ENCODE measurements around the gene SRBD1.

SRBD1 gene

DNA sequence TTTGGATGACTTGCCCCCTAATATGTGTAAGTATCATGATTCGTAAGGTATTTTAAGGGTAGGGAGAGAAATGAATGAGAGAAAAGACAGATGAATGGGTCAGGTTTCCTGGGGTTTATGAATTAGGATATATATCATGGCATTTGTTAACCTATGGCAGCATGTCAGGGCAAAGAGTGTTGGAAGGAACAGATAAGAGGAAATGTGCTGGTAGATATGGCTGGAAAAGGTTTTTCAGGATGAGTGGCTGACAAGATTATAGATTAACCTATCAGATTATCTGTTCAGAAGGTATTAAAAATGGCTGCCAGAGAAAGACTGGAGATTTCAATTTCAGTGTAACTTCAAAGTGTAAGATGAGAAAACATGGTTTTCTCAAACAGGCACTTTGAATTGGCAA, 67.8 kb downstream of the SRBD1 start:
- no peak for DNase-seq

DNA sequence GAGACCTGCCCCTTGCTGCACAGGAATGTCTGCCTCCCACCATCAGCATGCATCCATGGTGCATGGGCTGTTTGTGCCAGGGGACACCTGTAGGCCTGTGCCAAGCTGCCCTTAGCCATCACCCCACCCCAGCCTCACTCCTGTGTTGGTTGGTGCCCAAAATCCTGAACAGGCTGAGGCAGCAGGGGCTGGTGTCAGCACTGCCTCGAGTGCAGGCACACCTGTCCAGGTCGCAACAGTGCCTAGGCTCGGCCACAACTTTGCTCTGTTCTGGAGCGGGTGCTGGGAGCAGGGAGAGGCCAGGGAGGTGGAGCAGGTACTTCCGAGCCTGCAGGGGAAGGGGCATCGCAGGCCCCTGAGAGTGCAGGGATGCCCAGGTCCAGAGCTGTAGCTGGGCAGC, 69.1 kb downstream of the SRBD1 start:
- DNase-seq, result no peak

DNA sequence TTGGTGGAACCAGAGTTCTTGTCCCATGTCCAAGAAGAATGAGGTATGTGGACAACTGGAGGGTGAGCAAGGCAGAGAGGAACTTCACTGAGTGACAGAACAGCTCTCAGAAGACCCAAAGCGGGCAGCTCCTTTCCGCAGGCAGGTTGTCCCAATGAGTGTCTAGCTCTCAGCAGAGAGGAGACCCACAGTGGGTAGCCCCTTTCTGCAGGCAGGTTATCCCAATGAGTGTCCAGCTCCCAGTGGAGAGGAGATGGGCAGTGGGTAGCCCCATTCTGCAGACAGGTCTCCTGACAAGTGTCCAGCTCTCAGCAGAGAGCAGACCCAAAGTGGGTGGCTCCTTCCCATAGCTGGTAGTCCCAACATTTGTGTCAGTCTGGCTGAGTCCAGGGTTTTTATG, 69.6 kb downstream of the SRBD1 start:
- DNase-seq, result no peak

DNA sequence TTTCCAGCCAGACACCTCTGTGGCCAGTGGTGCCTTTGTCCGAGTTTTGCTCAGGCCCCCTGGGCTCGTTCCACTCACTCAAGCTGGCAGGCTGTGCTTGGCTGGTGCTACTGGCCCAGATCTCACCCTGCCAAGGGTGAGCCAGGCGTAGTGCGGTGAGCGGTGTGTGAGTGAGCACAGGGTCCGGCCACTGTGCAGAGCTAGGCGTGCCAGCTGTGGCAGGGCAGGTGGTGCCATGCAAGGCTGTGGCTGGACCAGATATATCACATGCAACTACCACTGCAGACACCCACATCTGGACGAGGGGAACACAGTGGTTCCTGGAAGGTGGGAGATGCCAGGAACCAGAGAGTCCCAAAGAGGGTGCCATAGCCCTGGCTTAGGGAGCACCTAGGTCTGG, 70.1 kb downstream of the SRBD1 start:
- no peak for DNase-seq

DNA sequence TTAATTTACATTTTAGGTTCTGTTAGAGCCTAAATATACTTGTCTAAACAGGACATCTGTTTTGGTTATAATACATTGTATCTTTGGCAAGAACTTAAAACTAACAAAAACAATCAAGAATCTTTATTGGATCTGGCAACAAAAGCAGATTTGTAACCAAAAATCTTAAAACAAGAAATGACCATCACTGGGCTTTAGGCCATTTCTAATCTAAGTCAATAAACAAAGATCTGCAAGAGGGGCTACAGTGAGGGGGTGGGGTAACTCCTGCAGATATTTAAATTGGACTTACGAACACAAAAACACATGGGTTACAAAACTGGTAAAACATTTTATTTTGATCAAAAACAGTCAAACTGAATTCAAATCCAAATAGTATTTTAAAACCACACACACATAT, 77.3 kb downstream of the SRBD1 start:
- DNase-seq, result no peak

DNA sequence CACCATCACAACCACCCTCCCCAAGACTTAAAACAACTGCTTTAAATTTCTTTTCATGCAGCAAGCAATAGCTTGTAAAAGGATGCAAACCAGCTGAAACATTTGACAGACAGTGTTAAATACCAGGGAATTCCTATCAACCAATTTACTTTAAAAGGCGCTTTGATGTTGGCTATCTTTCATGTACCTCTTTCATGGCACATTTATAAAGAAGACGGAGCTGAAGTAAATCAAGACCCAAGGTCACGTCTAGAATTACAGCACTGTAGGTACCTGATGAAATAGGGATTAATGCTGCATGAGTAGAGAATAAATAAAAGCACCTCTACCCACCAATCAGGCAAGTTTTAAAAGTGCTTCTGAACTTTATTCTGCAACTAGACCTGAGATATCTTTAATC, 78.9 kb downstream of the SRBD1 start:
- no peak for DNase-seq

DNA sequence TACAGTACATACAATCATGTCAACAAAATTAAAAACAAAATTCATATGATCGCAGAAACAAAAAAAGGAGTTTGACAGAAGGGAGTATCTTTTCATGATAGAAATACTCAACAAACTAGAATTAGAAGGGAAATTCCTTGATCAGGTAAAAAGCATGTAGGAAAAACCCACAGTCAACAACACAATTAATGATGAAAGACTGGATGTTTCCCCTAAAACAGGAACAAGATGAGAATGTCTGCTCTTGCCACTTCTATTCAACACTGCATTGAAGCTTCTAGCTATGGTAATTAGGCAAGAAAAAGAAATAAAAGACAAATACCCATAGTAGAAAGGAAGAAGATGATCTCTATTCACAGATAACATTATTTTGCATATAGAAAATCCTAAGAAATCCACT, 87.1 kb downstream of the SRBD1 start:
- no peak for DNase-seq

DNA sequence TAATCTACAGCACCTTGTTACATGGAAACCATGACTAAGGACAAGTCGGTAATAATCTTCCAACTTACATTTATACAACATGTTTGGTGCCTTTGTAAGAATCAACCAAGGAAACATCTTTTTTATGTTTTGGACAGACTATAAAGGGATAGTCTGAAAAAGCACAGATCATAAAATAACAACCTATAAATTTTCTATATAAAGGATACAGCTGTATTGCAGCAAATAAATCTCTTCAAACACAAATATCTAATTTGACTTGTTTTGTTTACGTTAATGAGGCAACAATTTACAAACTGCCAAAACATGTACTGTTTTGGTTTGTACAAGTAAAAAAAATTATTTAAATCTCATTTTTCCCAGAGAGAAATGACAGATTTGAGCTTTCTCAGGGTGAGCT, 92.5 kb downstream of the SRBD1 start:
- no peak for DNase-seq

DNA sequence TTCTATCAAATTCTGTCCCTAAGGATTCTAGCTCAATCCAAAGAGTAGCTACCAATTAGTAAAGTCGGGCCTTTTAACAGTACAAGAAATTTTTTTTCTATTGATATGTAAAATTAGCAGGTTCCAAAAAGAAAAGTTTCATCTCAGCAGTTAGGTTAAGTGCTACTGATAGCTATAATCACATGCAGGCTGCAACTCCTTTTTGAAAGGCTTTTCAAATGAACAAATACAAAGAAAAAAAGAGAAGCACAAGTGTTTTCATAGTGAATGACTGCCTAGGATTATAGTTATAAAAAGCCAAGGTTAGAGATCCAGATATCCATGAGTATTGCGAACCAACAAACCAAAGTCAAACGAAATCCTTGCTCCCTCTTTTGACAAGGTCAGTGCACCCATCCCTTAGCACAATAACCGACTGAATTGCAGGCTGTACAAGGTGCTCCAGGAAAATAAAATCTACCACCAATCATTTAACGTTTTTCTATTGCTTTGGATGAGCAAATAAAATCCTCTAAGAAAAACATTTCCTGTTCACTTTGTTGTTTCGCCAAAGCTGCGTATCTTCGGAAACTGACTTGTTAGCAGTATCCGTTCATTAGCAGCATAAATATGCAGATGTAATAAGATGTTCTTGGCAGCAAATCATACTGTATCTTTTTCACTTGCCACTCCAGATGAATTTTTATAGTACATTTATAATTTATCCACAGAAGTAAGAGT, 100.2 kb downstream of the SRBD1 start:
- no peak for DNase-seq

DNA sequence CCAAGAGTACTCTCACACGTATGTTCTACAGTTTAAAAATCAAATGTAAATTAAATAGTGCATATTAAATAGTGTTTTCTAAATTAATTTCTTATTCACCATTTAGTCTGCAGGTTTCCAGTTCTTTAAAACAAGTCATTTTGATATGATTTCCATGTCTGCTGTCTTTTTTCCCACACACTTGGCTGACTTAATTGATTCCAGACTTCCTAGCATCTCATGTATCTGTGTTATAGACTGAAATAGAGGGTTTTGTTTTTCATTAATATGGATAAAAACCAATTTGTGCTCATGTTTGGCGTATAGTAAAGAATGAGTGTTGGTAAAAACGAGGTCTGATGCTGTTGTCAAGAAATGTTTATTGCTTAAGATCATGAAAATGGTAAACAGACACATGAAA, 104.3 kb downstream of the SRBD1 start:
- no peak for DNase-seq

DNA sequence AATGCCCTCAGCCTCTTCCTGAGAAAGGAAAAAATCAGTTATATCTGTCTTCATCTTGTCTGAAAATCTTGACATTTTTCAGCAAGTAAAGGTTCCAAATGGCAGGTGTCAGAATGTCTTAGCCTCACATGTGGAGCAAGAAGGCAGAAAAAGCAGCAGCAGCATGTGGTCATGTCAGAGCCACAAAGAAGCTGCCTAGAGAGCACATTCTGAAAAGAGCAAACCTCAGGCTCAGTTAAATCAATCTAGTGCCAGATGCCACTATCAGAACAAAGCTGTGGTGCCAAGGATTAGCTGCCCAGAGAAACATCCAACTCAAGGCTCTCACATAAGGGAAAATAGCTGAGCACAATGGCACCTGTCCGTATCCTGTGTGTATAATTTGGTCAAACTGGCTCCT, 105.9 kb downstream of the SRBD1 start:
- DNase-seq, result no peak

DNA sequence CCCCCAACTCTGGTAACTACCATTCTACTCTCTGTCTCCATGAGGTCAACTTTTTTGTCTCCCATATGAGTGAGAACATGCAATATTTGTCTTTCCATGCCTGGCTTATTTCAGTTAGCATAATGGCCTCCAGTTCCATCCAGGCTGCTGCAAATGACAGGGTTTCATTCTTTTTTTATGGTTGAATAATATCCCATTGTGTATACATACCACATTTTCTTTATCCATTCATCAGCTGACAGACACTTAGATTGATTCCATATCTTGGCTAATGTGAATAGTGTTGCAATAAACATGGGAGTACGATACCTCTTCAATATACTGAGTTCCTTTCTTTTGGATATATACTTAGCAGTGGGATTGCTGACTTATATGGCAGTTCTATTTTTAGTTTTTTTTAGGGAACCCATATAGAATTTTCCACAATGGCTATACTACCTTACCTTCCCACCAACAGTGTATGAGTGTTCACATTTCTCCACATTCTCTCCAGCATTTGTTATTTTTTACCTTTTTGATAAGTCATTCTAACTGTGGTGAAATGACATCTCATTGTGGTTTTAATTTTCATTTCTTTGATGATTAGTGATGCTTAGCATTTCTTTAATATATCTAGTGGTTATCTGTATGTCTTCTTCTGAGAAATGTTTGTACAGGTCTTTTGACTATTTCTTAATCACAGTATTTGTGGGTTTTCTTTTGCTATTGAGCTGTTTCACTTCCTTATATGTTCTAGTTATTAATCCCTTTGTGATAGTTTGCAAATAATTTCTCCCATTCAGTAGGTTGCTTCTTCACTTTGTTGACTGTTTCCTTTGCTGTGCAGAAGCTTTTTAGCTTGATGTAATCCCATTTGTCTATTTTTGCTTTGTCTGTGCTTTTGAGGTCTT, 112.2 kb downstream of the SRBD1 start:
- DNase-seq, result no peak

DNA sequence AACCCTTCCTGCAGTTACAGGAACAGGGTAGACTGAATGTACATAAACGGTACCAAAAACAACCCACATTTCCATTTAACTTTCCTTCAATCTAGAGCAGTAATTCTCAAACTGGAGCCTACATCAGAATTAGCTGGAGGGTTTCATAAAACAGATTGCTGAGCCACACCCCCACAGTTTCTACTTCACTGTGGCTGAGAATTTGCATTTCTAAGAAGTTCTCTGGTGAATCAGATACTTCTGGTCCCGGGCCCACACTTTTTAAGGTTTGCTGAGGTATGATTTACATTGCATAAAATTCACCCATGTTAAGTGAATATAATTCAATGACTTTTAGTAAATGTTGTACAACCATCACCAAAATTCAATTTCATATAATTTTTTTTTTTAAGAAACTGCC, 113.7 kb downstream of the SRBD1 start:
- DNase-seq, result no peak

DNA sequence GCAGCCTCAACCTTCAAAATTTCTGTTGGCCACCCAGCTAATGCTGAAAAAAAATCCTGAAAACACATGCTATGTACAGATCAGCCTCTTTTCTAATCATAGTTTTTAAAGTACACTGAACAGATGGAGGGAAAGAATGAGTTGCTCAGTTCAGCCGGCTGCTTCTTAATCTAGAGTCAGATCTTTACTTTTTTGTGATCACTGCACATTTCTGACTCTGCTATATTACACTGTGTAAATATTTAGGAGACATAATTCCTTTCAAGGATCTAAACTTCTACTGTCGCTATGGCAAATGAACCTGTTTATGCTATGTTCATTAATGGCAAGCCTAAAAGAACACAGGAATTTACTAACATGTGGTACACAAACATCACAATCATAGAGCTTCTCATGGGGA, 114.2 kb downstream of the SRBD1 start:
- DNase-seq, result no peak

DNA sequence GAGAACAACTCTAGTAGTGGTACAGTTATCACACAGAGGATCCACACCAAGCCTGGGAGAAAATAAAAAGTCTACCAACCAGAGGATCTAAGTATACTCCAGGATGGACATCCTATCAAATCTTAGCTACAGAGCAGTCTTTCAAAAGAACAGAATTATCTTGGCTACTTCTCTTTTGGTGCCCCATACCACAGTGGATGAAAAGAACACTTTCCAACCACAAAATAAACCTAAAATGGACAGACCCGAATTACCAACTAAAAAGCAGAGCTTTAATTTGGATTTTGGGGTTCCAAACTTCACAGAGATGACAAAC, 116.1 kb downstream of the SRBD1 start:
- DNase-seq, result no peak

DNA sequence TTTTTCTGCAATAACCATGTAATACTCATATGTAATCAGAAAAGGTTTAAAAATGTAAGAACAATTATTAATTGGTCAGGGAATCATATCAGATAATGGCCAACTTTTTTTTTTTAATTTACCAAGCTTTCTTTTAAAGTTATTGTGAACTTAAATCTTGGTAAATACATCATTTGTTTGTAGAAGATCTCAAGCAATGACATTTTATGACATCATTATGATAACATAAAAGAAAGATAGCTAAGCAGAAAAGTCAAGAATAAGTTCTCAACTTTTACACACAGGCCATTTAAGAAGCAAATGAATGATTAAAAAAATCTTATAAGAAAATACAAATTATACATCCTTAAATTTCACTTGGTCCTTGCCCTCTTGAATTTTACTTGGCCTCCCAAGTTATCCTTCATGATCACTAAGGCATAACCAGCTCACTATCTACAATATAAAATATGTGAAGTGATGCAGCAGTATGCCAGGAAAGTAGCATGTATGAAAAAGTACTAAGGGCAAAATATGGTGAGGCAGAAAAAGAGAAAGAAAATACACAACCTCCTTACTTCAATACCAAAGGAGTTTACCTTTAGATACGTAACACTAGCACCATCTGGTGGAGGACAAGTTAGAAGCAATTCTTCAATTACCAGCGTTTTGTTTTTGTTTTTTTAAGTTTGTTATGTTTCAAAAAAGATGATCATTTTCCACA, 116.6 kb downstream of the SRBD1 start:
- peak; percentile 73 for DNase-seq

DNA sequence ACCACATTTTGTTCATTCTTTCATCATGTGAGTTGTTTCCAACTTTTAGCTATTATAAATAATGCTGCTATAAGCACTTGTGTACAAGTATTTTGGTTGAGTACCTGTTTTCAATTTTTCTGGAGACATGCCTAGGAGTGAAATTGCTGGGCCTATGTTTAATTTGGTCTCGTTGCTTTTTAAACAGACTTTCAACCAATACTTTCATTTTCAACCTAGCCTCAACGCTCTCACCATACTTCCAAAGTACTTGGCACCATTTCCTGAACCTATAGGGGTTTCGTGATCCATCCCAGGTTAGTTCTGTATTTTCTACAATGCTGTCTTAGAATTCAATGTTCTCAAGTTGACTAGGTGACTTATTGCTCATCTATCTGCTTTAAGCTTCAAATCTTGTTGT, 126.1 kb downstream of the SRBD1 start:
- DNase-seq, result no peak

DNA sequence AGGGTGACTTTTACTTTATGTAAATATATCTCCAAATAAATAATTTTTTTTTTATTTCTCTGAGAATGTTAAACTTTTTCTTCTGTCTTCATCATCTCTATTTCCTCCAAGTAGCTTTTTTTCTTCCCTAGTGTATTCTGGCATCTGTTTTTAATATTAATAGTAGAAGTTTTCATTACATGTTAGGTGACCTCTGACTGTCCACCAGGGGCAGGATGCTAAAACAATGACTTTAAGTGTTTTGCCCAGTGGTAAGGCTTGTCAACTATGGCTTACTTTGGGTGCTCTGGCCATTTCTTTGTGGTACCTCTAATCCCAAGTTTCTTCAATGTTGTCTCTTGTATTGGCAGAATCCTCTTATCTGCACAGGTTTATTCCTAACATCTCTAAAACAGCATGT, 127.1 kb downstream of the SRBD1 start:
- DNase-seq, result no peak

DNA sequence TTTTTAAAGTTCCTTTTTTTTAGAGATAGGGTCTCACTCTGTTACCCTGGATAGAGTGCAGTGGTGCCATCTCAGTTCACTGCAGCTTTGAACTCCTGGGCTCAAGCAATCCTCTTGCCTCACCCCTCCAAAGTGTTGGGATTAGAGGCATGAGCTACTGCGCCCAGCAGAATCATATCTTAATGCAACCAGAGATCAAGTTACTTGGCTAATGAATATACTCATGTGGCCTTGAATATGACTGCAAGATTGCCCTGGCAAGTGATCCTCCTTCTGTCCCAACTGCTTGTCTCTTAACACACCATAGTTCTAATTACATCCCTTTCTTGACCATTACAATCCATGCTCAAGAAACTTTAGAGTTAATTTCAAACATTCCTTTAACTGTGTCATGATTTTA, 133.5 kb downstream of the SRBD1 start:
- no peak for DNase-seq

DNA sequence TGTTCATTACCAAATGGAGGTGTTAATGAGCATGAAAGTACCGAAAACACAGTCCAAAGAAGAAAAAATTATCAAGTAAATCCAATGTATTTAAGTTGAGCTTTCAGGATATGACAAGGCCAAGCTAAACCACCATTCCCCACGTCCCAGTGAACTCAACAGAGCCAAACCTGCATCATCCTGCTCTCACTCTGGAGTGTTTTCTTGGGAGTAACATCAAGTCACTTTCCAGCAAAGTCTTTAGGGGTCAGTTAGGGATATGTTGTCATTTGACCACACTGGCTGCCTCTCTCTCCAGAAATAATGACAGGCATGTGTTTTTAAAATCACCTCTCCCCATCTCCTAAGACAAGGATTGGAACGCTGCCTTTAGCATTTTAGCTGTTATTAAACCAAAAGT, 140.5 kb downstream of the SRBD1 start:
- DNase-seq, result no peak

DNA sequence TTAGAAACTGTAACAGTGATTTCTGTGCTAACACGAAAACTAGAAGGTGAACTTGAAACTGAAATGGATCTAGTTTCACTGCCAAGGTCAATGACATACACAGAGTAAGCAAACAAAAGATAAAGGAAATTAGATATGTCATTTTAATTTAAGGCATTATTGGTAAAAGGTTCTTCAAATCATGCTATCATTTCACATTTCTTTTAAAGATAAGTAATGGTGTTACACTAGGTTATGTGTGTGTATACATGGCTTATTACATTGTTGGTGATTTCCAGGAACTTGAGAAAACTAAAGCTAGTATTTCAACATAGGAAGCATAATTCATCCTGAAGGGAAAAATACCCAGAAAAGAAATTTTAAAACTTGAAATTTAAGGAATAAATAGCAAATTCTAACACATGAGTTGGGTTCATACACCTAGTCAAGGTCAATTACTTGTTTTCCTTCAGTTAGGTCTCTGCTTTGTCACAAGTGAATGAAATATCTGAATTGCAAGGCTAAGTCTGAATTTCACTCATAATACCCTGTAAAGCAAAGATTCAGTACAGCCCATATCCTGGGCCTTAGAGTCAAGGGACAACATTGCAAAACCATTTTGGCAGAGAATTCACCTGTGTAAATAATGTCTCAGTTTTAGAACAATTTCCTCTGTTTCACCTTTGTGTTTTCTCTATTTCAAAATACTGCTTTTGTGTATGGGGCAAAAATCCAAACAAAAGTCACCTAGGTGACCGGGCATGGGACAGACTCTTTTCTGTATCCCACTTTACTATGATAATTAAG, 141.6 kb downstream of the SRBD1 start:
- peak; percentile 67 for DNase-seq

DNA sequence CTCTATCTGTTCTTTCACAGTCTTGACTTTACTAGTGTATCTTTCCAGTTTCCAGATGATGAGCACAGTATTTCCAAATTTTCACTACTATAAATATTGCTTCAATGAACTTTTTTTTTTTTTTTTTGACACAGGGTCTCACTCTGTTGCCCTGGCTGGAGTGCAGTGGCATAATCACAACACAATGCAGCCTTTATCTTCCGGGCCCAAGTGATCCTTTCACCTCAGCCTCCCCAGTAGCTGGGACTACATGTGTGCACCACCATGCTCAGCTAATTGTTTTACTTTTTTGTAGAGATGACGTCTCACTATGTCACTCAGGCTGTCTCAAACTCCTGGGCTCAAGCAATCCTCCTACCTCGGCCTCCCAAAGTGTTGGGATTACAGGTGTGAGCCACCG, 142.8 kb downstream of the SRBD1 start:
- no peak for DNase-seq

DNA sequence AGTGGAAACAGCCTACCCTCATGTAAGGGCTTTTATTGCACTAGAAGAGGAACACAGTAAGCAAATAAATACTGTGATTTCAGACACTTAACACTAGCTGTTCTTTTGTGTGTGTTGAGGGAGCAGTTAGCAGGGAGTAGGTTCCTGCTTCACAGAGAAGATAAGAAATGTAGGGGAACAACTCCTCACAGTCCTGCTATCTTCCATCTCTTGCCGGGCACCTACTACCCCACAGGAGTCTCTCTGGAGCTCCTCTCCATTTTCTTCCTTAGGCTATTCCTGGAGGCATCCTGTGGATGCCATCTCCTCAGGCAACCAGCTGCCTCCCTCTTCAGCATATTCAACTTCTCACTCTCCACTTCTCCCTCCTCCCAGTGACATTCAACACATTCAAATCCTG, 145.0 kb downstream of the SRBD1 start:
- no peak for DNase-seq
